NCI-H128 (cell line): ENCODE data around the gene SMIM20.

Source experiments
- DNase-seq: peaks from one replicate; lab custom pipeline; 2025; ENCODE audit not compliant: unreplicated experiment; lab: John Stamatoyannopoulos, UW

Gene SMIM20

GRCh38 chr4:25925486-25926201 is 11.6 kb downstream of the SMIM20 start:
- no peak for DNase-seq

GRCh38 chr4:25926462-25926861 is 12.4 kb downstream of the SMIM20 start:
- no peak for DNase-seq

DNA sequence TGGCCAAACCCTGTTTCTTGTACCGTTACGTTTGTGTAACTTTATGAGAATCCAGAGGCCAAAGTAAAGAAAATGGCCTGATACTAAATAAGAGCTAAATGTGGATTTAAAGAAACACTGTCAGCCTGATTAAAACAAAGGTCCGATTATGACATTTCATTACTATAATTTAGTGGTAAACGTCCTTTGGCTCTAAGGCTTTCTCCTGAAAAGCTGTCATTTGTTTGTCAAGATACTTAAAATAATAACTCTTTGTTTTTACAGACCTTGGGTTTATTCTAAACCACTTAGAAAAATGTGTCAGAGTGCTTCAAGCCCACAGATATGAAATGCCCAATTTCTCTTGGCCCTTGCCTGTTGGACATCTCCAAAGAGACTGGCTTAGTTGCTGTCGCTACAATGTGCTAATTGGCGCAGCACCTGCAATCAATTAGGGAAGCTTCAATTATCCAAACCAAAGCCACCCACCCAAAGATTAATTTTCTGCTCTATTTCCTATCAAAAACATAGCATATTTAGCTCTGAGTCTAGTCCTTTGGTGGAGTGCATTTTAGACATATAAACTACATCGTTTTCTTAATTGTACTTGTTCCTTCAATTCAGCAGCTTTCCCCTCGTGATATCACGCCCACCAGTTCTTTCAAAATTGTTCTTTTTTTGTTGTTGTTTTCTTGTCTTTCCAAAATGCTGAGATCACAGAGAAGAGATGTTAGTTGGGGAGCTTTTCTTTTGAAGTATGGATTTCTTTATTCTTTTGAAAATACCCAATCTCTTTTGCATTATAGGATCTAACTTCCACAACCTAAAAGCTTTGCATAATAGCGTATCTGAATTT is 13.6 kb downstream of the SMIM20 start:
- DNase-seq, result no peak

GRCh38 chr4:25928379-25929297 is 14.6 kb downstream of the SMIM20 start:
- peak; percentile 78 for DNase-seq

DNA sequence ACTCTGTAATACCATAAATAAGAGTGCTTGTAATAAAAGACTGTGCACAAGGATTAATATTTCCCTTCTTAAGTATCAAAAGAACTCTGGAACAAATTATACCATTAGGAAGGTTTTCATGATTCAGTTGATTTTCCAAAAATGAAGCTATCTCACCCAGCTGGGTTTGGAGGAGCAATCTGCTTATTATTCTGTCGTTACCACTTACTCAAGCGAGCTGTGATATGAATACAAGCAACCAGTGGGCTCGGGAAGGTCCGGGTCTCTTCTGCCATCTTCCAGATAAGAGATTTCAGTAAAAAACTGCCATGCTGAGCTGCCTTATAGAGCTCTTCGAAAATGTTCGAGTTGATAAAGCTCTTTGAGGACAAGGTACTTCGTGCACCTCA is 15.3 kb downstream of the SMIM20 start:
- no peak for DNase-seq

- no peak for DNase-seq
Measured at GRCh38 chr4:25930731-25931354, 16.8 kb downstream of the SMIM20 start.

DNA sequence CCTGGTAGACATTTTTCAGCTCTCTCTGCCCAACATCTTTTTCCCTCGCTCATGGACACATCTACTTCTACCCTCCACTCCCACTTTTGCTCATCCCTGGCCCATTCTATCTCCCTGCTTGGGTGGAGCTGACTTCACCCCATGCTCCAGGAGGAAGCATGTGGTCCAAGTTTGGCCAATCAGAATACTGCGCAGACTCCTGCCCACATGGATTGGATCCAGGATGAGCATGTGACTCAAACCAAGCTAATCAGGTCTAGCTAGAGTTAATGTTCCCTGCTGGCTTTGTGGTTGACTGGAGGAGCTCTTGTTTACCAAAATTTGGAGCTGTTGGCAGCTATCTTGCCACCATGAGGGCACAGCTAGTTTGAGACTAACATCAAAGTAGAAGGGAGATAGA is 22.7 kb downstream of the SMIM20 start:
- no peak for DNase-seq

DNA sequence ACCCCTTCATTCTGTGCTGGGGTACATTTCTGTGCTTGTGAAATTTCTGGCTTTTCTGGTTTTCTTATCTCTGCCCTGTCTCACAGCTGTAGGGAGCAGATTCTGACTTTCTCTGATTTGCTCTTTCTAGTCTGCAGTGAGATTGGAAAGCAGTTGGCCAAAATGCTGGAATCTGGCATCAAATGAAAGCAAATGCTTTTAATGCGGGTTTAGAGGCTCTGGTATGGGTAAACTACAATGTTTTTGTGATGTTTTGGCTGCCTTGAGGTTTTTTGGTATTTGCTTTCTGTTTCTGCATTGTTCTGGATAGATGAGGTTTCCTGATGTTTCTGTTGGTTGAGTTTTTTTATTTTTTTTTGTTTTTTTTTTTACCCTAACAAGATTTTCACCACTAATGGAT is 23.8 kb downstream of the SMIM20 start:
- no peak for DNase-seq

- DNase-seq, result no peak
Measured at GRCh38 chr4:25938366-25938765, 24.3 kb downstream of the SMIM20 start.

- no peak for DNase-seq
Measured at GRCh38 chr4:25938787-25939186, 24.8 kb downstream of the SMIM20 start.

GRCh38 chr4:25939330-25939729 is 25.3 kb downstream of the SMIM20 start:
- no peak for DNase-seq

GRCh38 chr4:25941457-25942221 is 27.6 kb downstream of the SMIM20 start:
- DNase-seq, result no peak

- DNase-seq, result no peak
Measured at GRCh38 chr4:25943312-25943711, 29.3 kb downstream of the SMIM20 start.

GRCh38 chr4:25943805-25944204 is 29.8 kb downstream of the SMIM20 start:
- no peak for DNase-seq

DNA sequence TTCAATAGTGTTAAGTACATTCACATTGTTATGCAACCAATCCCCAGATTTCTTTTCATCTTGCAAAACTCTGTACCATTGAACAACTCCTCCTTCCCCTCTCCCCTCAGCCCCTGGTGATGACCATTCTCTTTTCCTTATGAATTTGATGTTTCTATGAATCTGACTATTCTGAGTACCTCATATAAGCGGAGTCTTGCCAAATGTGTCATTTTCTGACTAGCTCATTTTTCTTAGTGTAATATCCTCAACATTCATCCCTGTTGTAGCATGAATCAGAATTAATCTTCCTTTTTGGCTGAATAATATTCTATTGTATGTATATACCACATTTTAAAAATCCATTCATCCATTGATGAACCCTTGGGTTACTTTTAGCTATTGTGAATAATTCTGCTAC is 34.0 kb downstream of the SMIM20 start:
- no peak for DNase-seq

DNA sequence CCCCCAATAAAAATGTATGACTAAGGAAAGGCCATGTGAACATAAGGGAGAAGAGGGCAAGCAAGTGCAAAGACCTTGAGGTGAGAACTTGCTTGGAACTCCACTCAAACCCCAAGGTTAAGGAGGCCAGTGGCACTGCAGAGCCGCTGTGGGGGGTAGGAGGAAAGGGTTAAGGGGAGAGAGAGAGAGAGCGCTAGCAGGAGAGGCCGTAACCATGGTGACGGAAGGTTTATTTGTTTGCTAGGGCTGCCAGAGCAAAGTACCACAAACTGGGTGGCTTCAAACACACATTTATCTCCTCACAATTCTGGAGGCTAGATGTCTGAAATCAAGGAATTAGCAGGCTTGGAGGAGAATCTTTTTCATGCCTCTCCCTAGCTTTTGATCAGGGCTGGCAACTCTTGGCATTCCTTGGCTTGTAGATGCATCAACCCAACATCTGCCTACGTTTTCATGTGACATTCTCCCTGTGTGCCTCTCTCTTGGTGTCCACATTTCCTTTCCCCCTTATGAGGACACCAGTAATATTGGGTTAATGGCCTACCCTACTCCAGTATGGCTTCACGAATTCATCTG is 35.2 kb downstream of the SMIM20 start:
- DNase-seq, result no peak

DNA sequence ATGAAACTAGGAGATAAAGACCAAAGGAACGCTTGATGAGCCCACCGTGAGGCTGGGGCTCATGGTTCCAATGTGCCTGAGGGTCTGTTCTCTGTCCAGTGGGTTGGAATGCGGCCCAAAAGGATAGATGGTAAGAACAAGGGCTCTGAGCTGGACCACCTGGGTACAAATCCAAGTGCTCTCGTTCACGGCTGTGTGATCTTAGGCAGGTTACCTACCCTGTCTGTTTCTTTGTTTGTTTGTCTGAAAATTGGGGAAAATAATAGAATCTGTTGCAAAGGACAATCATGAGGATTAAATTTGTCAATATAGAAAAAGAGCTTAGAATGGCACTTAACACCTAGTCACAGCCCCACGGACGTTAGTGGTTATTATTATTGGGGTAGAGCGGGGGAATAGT is 36.0 kb downstream of the SMIM20 start:
- DNase-seq, result no peak

GRCh38 chr4:25950461-25951389 is 36.7 kb downstream of the SMIM20 start:
- no peak for DNase-seq
